SK-N-SH treated with all-trans-retinoic acid at 6 μM for 48 hours (cell line): Measurements from ENCODE around the gene SECISBP2.

ENCODE experiments used
- ATAC-seq: fragments of 200-7000 bp; cut with Tn5 transposase; 3 replicates; pipeline ENCODE4 v1.9.1; 2020; ENCODE audit warnings: mild to moderate bottlenecking, moderate library complexity
- ARNTL ChIP-seq: fragments of 450-650 bp; formaldehyde crosslinking; IDR thresholded peaks from 2 replicates; pipeline ENCODE4 v1.5.0; 2020; ENCODE audit warnings: low read depth, mild to moderate bottlenecking, moderate library complexity, borderline replicate concordance
- BACH2 ChIP-seq: fragments of 250-450 bp; sonication (Bioruptor Pico); IDR thresholded peaks from 2 replicates; pipeline ENCODE4 v1.9.0; 2021; ENCODE audit warnings: mild to moderate bottlenecking, borderline replicate concordance
- CSDC2 ChIP-seq: fragments of 250-450 bp; sonication (Bioruptor Pico); IDR thresholded peaks from 2 replicates; pipeline ENCODE4 v1.5.0; 2020; ENCODE audit warnings: mild to moderate bottlenecking, moderate library complexity
- ESRRG ChIP-seq: fragments of 250-450 bp; sonication (Bioruptor Pico); IDR thresholded peaks from 2 replicates; pipeline ENCODE4 v1.6.1; 2021; ENCODE audit warnings: mild to moderate bottlenecking
- GLIS3 ChIP-seq: fragments of 250-450 bp; sonication (Bioruptor Pico); IDR thresholded peaks from 2 replicates; pipeline ENCODE4 v1.5.0; 2020; ENCODE audit warnings: mild to moderate bottlenecking, moderate library complexity
- ISL1 ChIP-seq: fragments of 250-450 bp; sonication (Bioruptor Pico); IDR thresholded peaks from 2 replicates; pipeline ENCODE4 v2.1.2; 2022; ENCODE audit warnings: mild to moderate bottlenecking, moderate library complexity
- OSR1 ChIP-seq: fragments of 250-450 bp; sonication (Bioruptor Pico); IDR thresholded peaks from 2 replicates; pipeline ENCODE4 v1.8.0; 2022; ENCODE audit warnings: moderate library complexity, mild to moderate bottlenecking, inconsistent platforms
- PATZ1 ChIP-seq: fragments of 250-450 bp; sonication (Bioruptor Pico); IDR thresholded peaks from 2 replicates; pipeline ENCODE4 v1.8.0; 2020; ENCODE audit warnings: mild to moderate bottlenecking, moderate library complexity, borderline replicate concordance
- POU6F1 ChIP-seq: fragments of 250-450 bp; sonication (Bioruptor Pico); IDR thresholded peaks from 2 replicates; pipeline ENCODE4 v1.8.0; 2021; ENCODE audit warnings: low read depth, mild to moderate bottlenecking, moderate library complexity, borderline replicate concordance
- PPARA ChIP-seq: fragments of 250-450 bp; sonication (Bioruptor Pico); IDR thresholded peaks from 2 replicates; pipeline ENCODE4 v1.5.0; 2020; ENCODE audit warnings: mild to moderate bottlenecking, borderline replicate concordance
- RARB ChIP-seq: fragments of 250-450 bp; sonication (Bioruptor Pico); IDR thresholded peaks from 2 replicates; pipeline ENCODE4 v1.8.0; 2021; ENCODE audit warnings: mild to moderate bottlenecking, moderate library complexity
- SNAI2 ChIP-seq: fragments of 250-450 bp; sonication (Bioruptor Pico); IDR thresholded peaks from 2 replicates; pipeline ENCODE4 v1.5.0; 2020; ENCODE audit warnings: mild to moderate bottlenecking, moderate library complexity
- TCF4 ChIP-seq: fragments of 250-450 bp; sonication (Bioruptor Pico); IDR thresholded peaks from 2 replicates; pipeline ENCODE4 v1.8.0; 2021; ENCODE audit warnings: mild to moderate bottlenecking, moderate library complexity, borderline replicate concordance
- TOX ChIP-seq: fragments of 250-450 bp; sonication (Bioruptor Pico); IDR thresholded peaks from 2 replicates; pipeline ENCODE4 v1.8.0; 2021; ENCODE audit warnings: mild to moderate bottlenecking, moderate library complexity, borderline replicate concordance
- ZC3H10 ChIP-seq: fragments of 250-450 bp; sonication (Bioruptor Pico); IDR thresholded peaks from 2 replicates; pipeline ENCODE4 v1.5.1; 2021; ENCODE audit warnings: mild to moderate bottlenecking, moderate library complexity
- ZFP3 ChIP-seq: fragments of 250-450 bp; sonication (Bioruptor Pico); IDR thresholded peaks from 2 replicates; pipeline ENCODE4 v1.5.0; 2020; ENCODE audit warnings: mild to moderate bottlenecking, moderate library complexity
- ZNF565 ChIP-seq: fragments of 450-650 bp; formaldehyde crosslinking; conservative IDR thresholded peaks from 2 replicates; pipeline ENCODE4 v1.5.0; 2020; ENCODE audit warnings: low read depth, mild to moderate bottlenecking, moderate library complexity
- ZNF70 ChIP-seq: fragments of 450-650 bp; formaldehyde crosslinking; IDR thresholded peaks from 2 replicates; pipeline ENCODE4 v1.5.0; 2020; ENCODE audit warnings: mild to moderate bottlenecking, moderate library complexity
- ZNF8 ChIP-seq: fragments of 450-650 bp; formaldehyde crosslinking; IDR thresholded peaks from 2 replicates; pipeline ENCODE4 v1.5.0; 2020; ENCODE audit warnings: mild to moderate bottlenecking, moderate library complexity
- TF ChIP-seq, protein P1 (sequence below): fragments of 250-450 bp; sonication (Bioruptor Pico); IDR thresholded peaks from 2 replicates; pipeline ENCODE4 v1.5.0; 2020; ENCODE audit warnings: mild to moderate bottlenecking, moderate library complexity
- TF ChIP-seq, protein P2 (sequence below): fragments of 250-450 bp; sonication (Bioruptor Pico); IDR thresholded peaks from 2 replicates; pipeline ENCODE4 v1.5.1; 2020; ENCODE audit warnings: low read depth, mild to moderate bottlenecking, moderate library complexity
- TF ChIP-seq, protein P3 (sequence below): fragments of 250-450 bp; sonication (Bioruptor Pico); IDR thresholded peaks from 2 replicates; pipeline ENCODE4 v1.5.1; 2021; ENCODE audit warnings: mild to moderate bottlenecking, moderate library complexity

Gene SECISBP2

GRCh38 chr9:89372979-89373378 is 54.7 kb downstream of the SECISBP2 start (continued):
- TF ChIP-seq PATZ1 (CRISPR knock-in tag) (no peak), ZNF565 (no peak), ISL1 (no peak), ZNF8 (CRISPR knock-in tag) (no peak), OSR1 (CRISPR knock-in tag) (no peak)

GRCh38 chr9:89374176-89374575 is 55.9 kb downstream of the SECISBP2 start:
- no peak for ATAC-seq
- no peak for TF ChIP-seq ARNTL
- TF ChIP-seq CSDC2 (CRISPR knock-in tag) = no peak
- no peak for TF ChIP-seq ZC3H10 (CRISPR knock-in tag)
- no peak for TF ChIP-seq ZFP3 (CRISPR knock-in tag)
- no peak for TF ChIP-seq PATZ1 (CRISPR knock-in tag)
- TF ChIP-seq, protein P1, sequence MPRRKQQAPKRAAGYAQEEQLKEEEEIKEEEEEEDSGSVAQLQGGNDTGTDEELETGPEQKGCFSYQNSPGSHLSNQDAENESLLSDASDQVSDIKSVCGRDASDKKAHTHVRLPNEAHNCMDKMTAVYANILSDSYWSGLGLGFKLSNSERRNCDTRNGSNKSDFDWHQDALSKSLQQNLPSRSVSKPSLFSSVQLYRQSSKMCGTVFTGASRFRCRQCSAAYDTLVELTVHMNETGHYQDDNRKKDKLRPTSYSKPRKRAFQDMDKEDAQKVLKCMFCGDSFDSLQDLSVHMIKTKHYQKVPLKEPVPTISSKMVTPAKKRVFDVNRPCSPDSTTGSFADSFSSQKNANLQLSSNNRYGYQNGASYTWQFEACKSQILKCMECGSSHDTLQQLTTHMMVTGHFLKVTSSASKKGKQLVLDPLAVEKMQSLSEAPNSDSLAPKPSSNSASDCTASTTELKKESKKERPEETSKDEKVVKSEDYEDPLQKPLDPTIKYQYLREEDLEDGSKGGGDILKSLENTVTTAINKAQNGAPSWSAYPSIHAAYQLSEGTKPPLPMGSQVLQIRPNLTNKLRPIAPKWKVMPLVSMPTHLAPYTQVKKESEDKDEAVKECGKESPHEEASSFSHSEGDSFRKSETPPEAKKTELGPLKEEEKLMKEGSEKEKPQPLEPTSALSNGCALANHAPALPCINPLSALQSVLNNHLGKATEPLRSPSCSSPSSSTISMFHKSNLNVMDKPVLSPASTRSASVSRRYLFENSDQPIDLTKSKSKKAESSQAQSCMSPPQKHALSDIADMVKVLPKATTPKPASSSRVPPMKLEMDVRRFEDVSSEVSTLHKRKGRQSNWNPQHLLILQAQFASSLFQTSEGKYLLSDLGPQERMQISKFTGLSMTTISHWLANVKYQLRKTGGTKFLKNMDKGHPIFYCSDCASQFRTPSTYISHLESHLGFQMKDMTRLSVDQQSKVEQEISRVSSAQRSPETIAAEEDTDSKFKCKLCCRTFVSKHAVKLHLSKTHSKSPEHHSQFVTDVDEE (CRISPR knock-in tag) = no peak
- TF ChIP-seq, protein P2, sequence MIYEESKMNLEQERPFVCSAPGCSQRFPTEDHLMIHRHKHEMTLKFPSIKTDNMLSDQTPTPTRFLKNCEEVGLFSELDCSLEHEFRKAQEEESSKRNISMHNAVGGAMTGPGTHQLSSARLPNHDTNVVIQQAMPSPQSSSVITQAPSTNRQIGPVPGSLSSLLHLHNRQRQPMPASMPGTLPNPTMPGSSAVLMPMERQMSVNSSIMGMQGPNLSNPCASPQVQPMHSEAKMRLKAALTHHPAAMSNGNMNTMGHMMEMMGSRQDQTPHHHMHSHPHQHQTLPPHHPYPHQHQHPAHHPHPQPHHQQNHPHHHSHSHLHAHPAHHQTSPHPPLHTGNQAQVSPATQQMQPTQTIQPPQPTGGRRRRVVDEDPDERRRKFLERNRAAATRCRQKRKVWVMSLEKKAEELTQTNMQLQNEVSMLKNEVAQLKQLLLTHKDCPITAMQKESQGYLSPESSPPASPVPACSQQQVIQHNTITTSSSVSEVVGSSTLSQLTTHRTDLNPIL (CRISPR knock-in tag) = no peak
- no peak for TF ChIP-seq OSR1 (CRISPR knock-in tag)
- TF ChIP-seq RARB (CRISPR knock-in tag) = no peak
- no peak for TF ChIP-seq ZNF70 (CRISPR knock-in tag)
- no peak for TF ChIP-seq PPARA (CRISPR knock-in tag)
- no peak for TF ChIP-seq POU6F1 (CRISPR knock-in tag)
- no peak for TF ChIP-seq BACH2
- TF ChIP-seq GLIS3 (CRISPR knock-in tag) = no peak
- TF ChIP-seq ZNF8 (CRISPR knock-in tag) = no peak
- no peak for TF ChIP-seq TOX

GRCh38 chr9:89375191-89375760 is 57.0 kb downstream of the SECISBP2 start:
- peak; percentile 55 for ATAC-seq
- TF ChIP-seq, protein P3, sequence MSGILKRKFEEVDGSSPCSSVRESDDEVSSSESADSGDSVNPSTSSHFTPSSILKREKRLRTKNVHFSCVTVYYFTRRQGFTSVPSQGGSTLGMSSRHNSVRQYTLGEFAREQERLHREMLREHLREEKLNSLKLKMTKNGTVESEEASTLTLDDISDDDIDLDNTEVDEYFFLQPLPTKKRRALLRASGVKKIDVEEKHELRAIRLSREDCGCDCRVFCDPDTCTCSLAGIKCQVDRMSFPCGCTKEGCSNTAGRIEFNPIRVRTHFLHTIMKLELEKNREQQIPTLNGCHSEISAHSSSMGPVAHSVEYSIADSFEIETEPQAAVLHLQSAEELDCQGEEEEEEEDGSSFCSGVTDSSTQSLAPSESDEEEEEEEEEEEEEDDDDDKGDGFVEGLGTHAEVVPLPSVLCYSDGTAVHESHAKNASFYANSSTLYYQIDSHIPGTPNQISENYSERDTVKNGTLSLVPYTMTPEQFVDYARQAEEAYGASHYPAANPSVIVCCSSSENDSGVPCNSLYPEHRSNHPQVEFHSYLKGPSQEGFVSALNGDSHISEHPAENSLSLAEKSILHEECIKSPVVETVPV (CRISPR knock-in tag) = no peak
- TF ChIP-seq TOX = no peak
- no peak for TF ChIP-seq CSDC2 (CRISPR knock-in tag)
- no peak for TF ChIP-seq SNAI2
- TF ChIP-seq ESRRG (CRISPR knock-in tag) = no peak
- no peak for TF ChIP-seq ZFP3 (CRISPR knock-in tag)
- no peak for TF ChIP-seq ZNF8 (CRISPR knock-in tag)
- TF ChIP-seq, protein P1 (CRISPR knock-in tag) = no peak
- no peak for TF ChIP-seq TCF4 (CRISPR knock-in tag)
- TF ChIP-seq, protein P2 (CRISPR knock-in tag) = no peak
